Measurements from ENCODE around the gene TKFC.

TKFC gene

GRCh38 chr11:61392981-61393595 lies 60.1 kb downstream of the TKFC start:
- Histone ChIP-seq H3K9ac (ENCODE audit: low read length) (peak overlapping the region; percentile 89), H3K27me3 (ENCODE audit: low read depth, low read length) (no peaks in the 10 kb centered on the region), H4K20me1 (ENCODE audit: insufficient read depth, low read length) (no peaks in the 10 kb centered on the region), H3K4me3 (ENCODE audit: low read length) (peak overlapping the region; percentile 93), H3K4me1 (ENCODE audit: low read length) (peaks cover 11% of the 10 kb centered on the region; the same call in 1 of the 2 replicates), H3K79me2 (ENCODE audit: low read length) (no peaks in the 10 kb centered on the region), H2AFZ (ENCODE audit: low read depth, low read length) (peak overlapping the region; percentile 99), H3K9me3 (ENCODE audit: insufficient read depth, low read length) (no peaks in the 10 kb centered on the region; the same call in 1 of the 2 replicates), H3K36me3 (replicated peaks; ENCODE audit: low read depth, low read length) (peaks cover 10% of the 10 kb centered on the region), H3K27ac (ENCODE audit: low read length) (peak overlapping the region; percentile 58), H3K4me2 (ENCODE audit: low read length) (peak overlapping the region; percentile 84)
- TF ChIP-seq EZH2phosphoT487 (IDR thresholded peaks at IDR 0.05; ENCODE audit: low read depth) (no peak), CTCF (IDR thresholded peaks at IDR 0.05; ENCODE audit: low read depth, low read length) (peak; percentile 47)
